HepG2 (cell line): Measurements from ENCODE around the gene AARSD1. TPM values are rescaled to one million over a fixed set of nuclear protein-coding genes. Genes with fewer than 3 reads are reported as not detected.

Source experiments
- ASH2L ChIP-seq: fragments of 300-600, 200-600 bp; sonication (generic); IDR thresholded peaks from 2 replicates; pipeline ENCODE4 v1.7.0; 2017; ENCODE audit warnings: low read depth, mild to moderate bottlenecking, moderate library complexity, mixed read lengths, low read length; ENCODE audit not compliant: insufficient read length
- ATF1 ChIP-seq: IDR thresholded peaks from 2 replicates; pipeline ENCODE4 v1.6.1; 2016; ENCODE audit warnings: mild to moderate bottlenecking, control low read depth
- CBX1 ChIP-seq: IDR thresholded peaks from one replicate; pipeline ENCODE4 v1.6.1; 2016; ENCODE audit warnings: antibody characterized with exemption, low read depth
- ETV6 ChIP-seq: sonication (generic); formaldehyde crosslinking; conservative IDR thresholded peaks from 2 replicates; pipeline ENCODE4 v1.4.0; 2020; ENCODE audit warnings: missing genetic modification reagents
- GATAD2A ChIP-seq: IDR thresholded peaks from 2 replicates; pipeline ENCODE4 v1.6.1; 2016
- HDAC1 ChIP-seq: sonication (generic); formaldehyde crosslinking; IDR thresholded peaks from 2 replicates; pipeline ENCODE4 v1.5.1; 2020; ENCODE audit warnings: mild to moderate bottlenecking, missing genetic modification reagents
- KMT2A ChIP-seq: sonication (generic); formaldehyde crosslinking; IDR thresholded peaks from 2 replicates; pipeline ENCODE4 v1.4.0; 2020; ENCODE audit warnings: missing genetic modification reagents
- MTF2 ChIP-seq: sonication (generic); formaldehyde crosslinking; IDR thresholded peaks from 2 replicates; pipeline ENCODE4 v1.5.0; 2020; ENCODE audit warnings: missing genetic modification reagents, borderline replicate concordance
- POLR2A ChIP-seq, 2 experiments: IDR thresholded peaks; 2 replicates each; pipeline ENCODE4 v1.6.1; 2011; ENCODE audit warnings: low read depth in 2 of 2, low read length in 2 of 2, mild to moderate bottlenecking in 1 of 2, moderate library complexity in 1 of 2; ENCODE audit not compliant: insufficient read depth in 1 of 2
- RBFOX2 ChIP-seq: fragments of 200-400 bp; formaldehyde crosslinking; IDR thresholded peaks from 2 replicates; pipeline ENCODE4 v1.6.1; 2017; ENCODE audit warnings: low read depth, mild to moderate bottlenecking, low read length
- RXRB ChIP-seq: IDR thresholded peaks from 2 replicates; pipeline ENCODE4 v1.6.1; 2016; ENCODE audit warnings: borderline replicate concordance, missing genetic modification reagents, missing compliant biosample characterization
- SIN3B ChIP-seq: fragments of 150-350 bp; IDR thresholded peaks from 2 replicates; pipeline ENCODE4 v1.6.1; 2014; ENCODE audit warnings: low read length
- SNAPC4 ChIP-seq: sonication (generic); formaldehyde crosslinking; IDR thresholded peaks from 2 replicates; pipeline ENCODE4 v1.4.0; 2020; ENCODE audit warnings: mild to moderate bottlenecking, missing genetic modification reagents
- SP4 ChIP-seq: sonication (generic); formaldehyde crosslinking; IDR thresholded peaks from 2 replicates; pipeline ENCODE4 v1.8.1; 2023; ENCODE audit warnings: mild to moderate bottlenecking, missing genetic modification reagents
- TBP ChIP-seq: sonication (generic); formaldehyde crosslinking; IDR thresholded peaks from 2 replicates; pipeline ENCODE4 v1.5.0; 2020; ENCODE audit warnings: missing genetic modification reagents
- TMF1 ChIP-seq: sonication (generic); formaldehyde crosslinking; IDR thresholded peaks from 2 replicates; pipeline ENCODE4 v1.8.1; 2022; ENCODE audit warnings: low read depth, missing genetic modification reagents
- ZNF230 ChIP-seq: sonication (generic); formaldehyde crosslinking; IDR thresholded peaks from 2 replicates; pipeline ENCODE4 v1.4.0; 2020; ENCODE audit warnings: mild to moderate bottlenecking, missing genetic modification reagents
- ZNF232 ChIP-seq: sonication (generic); formaldehyde crosslinking; IDR thresholded peaks from 2 replicates; pipeline ENCODE4 v1.4.0; 2020; ENCODE audit warnings: missing genetic modification reagents, borderline replicate concordance
- ZNF567 ChIP-seq: sonication (generic); formaldehyde crosslinking; IDR thresholded peaks from 2 replicates; pipeline ENCODE4 v1.8.1; 2023; ENCODE audit warnings: mild to moderate bottlenecking, missing genetic modification reagents, borderline replicate concordance
- ZNF607 ChIP-seq: sonication (generic); formaldehyde crosslinking; IDR thresholded peaks from 2 replicates; pipeline ENCODE4 v1.5.1; 2020; ENCODE audit warnings: missing genetic modification reagents, mild to moderate bottlenecking, borderline replicate concordance
- ZNF615 ChIP-seq: sonication (generic); formaldehyde crosslinking; IDR thresholded peaks from 2 replicates; pipeline ENCODE4 v1.5.0; 2020; ENCODE audit warnings: mild to moderate bottlenecking, missing genetic modification reagents, borderline replicate concordance
- ZNF710 ChIP-seq: sonication (generic); formaldehyde crosslinking; IDR thresholded peaks from 2 replicates; pipeline ENCODE4 v1.5.0; 2020; ENCODE audit warnings: mild to moderate bottlenecking, missing genetic modification reagents, borderline replicate concordance
- ZNF761 ChIP-seq: sonication (generic); formaldehyde crosslinking; conservative IDR thresholded peaks from 2 replicates; pipeline ENCODE4 v1.4.0; 2020; ENCODE audit warnings: mild to moderate bottlenecking, missing genetic modification reagents
- polyA plus RNA-seq, 8 experiments: library from polyadenylated mRNA; depleted of rRNA in 3 of 8; stranded (reverse) in 7 of 8; unstranded in 1 of 8; fragments of >200 nt; fragmentation: Illumina TruSeq in 4 of 8; extraction: Trizol in 4 of 8; gene quantifications; 2 replicates each; pipeline versions ENCODE4 v1.2.1 to v1.2.3, GENCODE V29; 2011 to 2016; ENCODE audit warnings: low read depth in 4 of 8, missing spikeins in 1 of 8, mixed read lengths in 1 of 8; ENCODE audit not compliant: insufficient read depth in 1 of 8
- total RNA-seq, 5 experiments: library from RNA; depleted of rRNA; stranded (reverse); fragments of >200 nt; fragmentation: Illumina TruSeq; extraction: Trizol; gene quantifications; 2 replicates each; pipeline ENCODE4 v1.2.3, GENCODE V29; 2016; ENCODE audit warnings: low read depth in 1 of 5

Gene AARSD1
- total and polyA plus RNA-seq, 2 of the 13 experiments (the other 11 are each of a cell fraction or from before 2014, with no cell fraction given): 24.7 to 29.3 TPM

GRCh38 chr17:42964161-42964932 is at the start of gene AARSD1 (continued):
- TF ChIP-seq ZNF710 (CRISPR knock-in tag): no peak
- TF ChIP-seq ZNF232: no peak
- no peak; the same call in 1 of the 2 replicates for TF ChIP-seq RXRB (CRISPR knock-in tag)
- peak; percentile 71; the same call in 1 of the 2 replicates for TF ChIP-seq ATF1 (CRISPR knock-in tag)
- peak; percentile 81 for TF ChIP-seq HDAC1
- TF ChIP-seq SNAPC4 (CRISPR knock-in tag): no peak
- no peak for TF ChIP-seq ZNF567
- no peak for TF ChIP-seq MTF2 (CRISPR knock-in tag)
- no peak for TF ChIP-seq ZNF615 (CRISPR knock-in tag)
- TF ChIP-seq KMT2A (CRISPR knock-in tag): peak; percentile 78
- no peak for TF ChIP-seq TBP (CRISPR knock-in tag)
- TF ChIP-seq CBX1: no peak
- TF ChIP-seq ZNF230 (CRISPR knock-in tag): 0 out of 2 replicates have a peak, but pooled peaks have one; percentile 55
- peak; percentile 33 for TF ChIP-seq GATAD2A (CRISPR knock-in tag)
- no peak for TF ChIP-seq SP4 (CRISPR knock-in tag)
- no peak for TF ChIP-seq ZNF761 (CRISPR knock-in tag)
- peak; percentile 65 for TF ChIP-seq RBFOX2
- peak; percentile 51 to 74 for TF ChIP-seq POLR2A (IDR thresholded peaks at IDR 0.05; ENCODE audit: insufficient read depth in 1 of 2, low read depth in 2 of 2, low read length in 2 of 2)
- TF ChIP-seq ASH2L: peak; percentile 18
- no peak for TF ChIP-seq ETV6
- no peak for TF ChIP-seq ZNF607 (CRISPR knock-in tag)
- no peak for TF ChIP-seq TMF1
- 0 out of 2 replicates have a peak, but pooled peaks have one; percentile 53 for TF ChIP-seq SIN3B
